BE2C (cell line): ENCODE measurements around the gene FAM120B.

Experiments
- DNase-seq: peaks from one replicate; pipeline ENCODE4 v3.0.0-alpha.2; 2020
- H3K27me3 ChIP-seq: fragments of 250-450 bp; sonication (Bioruptor Pico); 2 replicates; pipeline ENCODE4 v1.5.1; 2020; ENCODE audit warnings: mild to moderate bottlenecking
- H3K36me3 ChIP-seq: fragments of 250-450 bp; sonication (Bioruptor Pico); 2 replicates; pipeline ENCODE4 v1.5.1; 2020; ENCODE audit warnings: mild to moderate bottlenecking
- H3K4me1 ChIP-seq: fragments of 250-450 bp; sonication (Bioruptor Pico); 2 replicates; pipeline ENCODE4 v1.5.1; 2020
- H3K4me3 ChIP-seq: 2 replicates; pipeline ENCODE4 v1.5.1; 2011; ENCODE audit warnings: low read depth, low read length
- H3K9me3 ChIP-seq: fragments of 250-450 bp; sonication (Bioruptor Pico); 2 replicates; pipeline ENCODE4 v1.5.1; 2020
- CTCF ChIP-seq: IDR thresholded peaks from 2 replicates; pipeline ENCODE4 v1.5.1; 2012; ENCODE audit warnings: mild to moderate bottlenecking, low read depth, low read length

The FAM120B gene

GRCh38 chr6:170372380-170373325 is 66.1 kb downstream of the FAM120B start:
- Histone ChIP-seq H3K36me3 (peaks cover 13% of the 10 kb centered on the region), H3K4me1 (peaks cover 5% of the 10 kb centered on the region; the same call in 1 of the 2 replicates), H3K4me3 (no peak overlapping the region), H3K27me3 (no peaks in the 10 kb centered on the region), H3K9me3 (no peaks in the 10 kb centered on the region)
- no peak for DNase-seq
- TF ChIP-seq CTCF = no peak

GRCh38 chr6:170374571-170375444 is 68.2 kb downstream of the FAM120B start:
- peaks cover 10% of the 10 kb centered on the region for H3K36me3 ChIP-seq
- no peak overlapping the region for H3K4me3 ChIP-seq
- no peaks in the 10 kb centered on the region for H3K9me3 ChIP-seq
- H3K4me1 ChIP-seq = peaks cover 5% of the 10 kb centered on the region; the same call in 1 of the 2 replicates
- no peak for TF ChIP-seq CTCF
- no peaks in the 10 kb centered on the region for H3K27me3 ChIP-seq
- no peak for DNase-seq

GRCh38 chr6:170375661-170376060 is 69.1 kb downstream of the FAM120B start:
- H3K9me3 ChIP-seq = no peaks in the 10 kb centered on the region
- TF ChIP-seq CTCF = no peak
- no peak overlapping the region for H3K4me3 ChIP-seq
- no peaks in the 10 kb centered on the region for H3K27me3 ChIP-seq
- peaks cover 10% of the 10 kb centered on the region for H3K36me3 ChIP-seq
- peaks cover 5% of the 10 kb centered on the region; the same call in 1 of the 2 replicates for H3K4me1 ChIP-seq
- no peak for DNase-seq

- DNase-seq = no peak
Measured at GRCh38 chr6:170376386-170377043, 70.0 kb downstream of the FAM120B start.

GRCh38 chr6:170378502-170378901 is 71.9 kb downstream of the FAM120B start:
- Histone ChIP-seq H3K4me3 (no peak overlapping the region), H3K36me3 (peaks cover 10% of the 10 kb centered on the region), H3K9me3 (no peaks in the 10 kb centered on the region), H3K4me1 (no peaks in the 10 kb centered on the region), H3K27me3 (no peaks in the 10 kb centered on the region)
- no peak for DNase-seq
- TF ChIP-seq CTCF = no peak

More at GRCh38 chr6:170376386-170377043, 70.0 kb downstream of the FAM120B start:
- peaks cover 10% of the 10 kb centered on the region for H3K36me3 ChIP-seq
- no peaks in the 10 kb centered on the region for H3K9me3 ChIP-seq
- no peaks in the 10 kb centered on the region for H3K27me3 ChIP-seq
- H3K4me1 ChIP-seq = peaks cover under 1% of the 10 kb centered on the region; the same call in 1 of the 2 replicates
- no peak overlapping the region for H3K4me3 ChIP-seq
- TF ChIP-seq CTCF = no peak
